ENCODE measurements around the gene C10orf71.

The C10orf71 gene

DNA sequence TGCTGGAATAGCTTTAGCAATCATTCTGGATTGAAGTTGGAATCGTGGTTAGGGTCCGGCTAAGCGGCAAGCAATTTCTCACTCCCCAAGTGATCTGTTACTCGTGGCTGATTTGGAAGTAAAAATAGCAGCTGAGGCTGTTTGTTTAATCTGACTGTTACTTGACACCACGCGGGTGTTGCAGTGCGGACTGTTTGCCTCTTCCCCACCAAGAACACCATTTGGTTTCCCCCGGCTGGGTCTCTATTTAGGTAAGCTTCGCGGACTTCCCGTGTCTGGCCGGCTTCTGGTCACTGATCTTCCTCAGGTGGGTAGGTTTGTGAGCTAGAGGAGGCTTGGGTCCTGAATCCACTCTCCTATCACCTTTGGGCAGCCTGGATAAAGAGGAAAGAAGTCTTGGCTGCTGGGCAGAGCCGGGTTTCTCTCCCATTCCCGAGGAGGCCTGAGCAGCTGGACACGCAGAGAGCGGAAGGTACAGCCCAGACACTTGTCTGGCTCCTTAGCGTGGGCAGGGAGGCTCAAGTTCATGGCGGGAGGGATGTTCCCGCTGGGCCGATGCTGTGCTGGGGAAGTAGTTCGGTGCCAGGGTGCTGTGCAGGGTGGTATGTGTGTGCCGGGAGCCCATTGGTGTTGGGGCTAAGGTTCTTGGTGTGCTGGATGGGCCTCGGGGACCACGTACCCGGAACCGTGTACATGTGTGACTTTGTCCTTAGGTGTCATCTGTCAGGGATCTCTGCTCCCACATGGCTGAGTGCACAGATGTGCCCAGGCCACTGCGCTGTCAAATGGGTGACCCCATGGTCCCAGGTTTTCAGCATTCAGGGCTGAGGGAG lies at the start of gene C10orf71:
C10orf71 (plus strand) TSS at position 188 of the 833 bp plus-strand sequence. CDS start 23,376 bp downstream, outside the sequence.
- peak; percentile 7 for DNase-seq

DNA sequence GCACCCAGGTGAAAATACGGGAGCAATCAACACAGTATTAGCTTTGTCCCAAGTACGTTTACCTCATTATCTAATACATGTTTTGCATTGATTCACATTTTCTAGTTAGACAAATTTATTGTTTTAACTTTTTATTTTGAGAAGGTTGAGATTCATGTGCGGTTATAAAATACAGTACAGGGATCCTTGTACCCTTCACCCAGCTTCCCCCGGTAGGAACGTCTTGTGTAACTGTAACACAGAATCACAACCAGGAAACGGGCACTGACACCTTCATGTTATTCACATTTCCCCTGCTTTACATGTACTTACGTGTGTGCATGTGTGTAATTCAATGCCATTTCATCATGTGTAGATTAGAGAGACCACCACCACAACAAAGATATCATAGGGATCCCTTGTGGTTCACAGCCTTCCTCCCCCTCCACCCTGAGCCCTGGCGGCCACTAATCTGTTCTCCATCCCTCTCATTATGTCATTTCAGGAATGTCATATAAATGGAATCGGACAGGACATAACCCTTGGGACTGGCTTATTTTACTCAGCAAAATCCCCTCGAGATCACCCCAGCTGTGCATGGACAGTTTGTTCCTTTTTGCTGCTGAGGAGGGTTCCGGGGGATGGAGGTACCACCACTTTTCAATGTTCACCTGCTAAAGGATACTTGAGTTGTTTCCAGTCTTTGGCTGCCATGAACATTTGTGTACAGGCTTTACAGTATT lies 46.5 kb upstream of the C10orf71 start:
- DNase-seq, result no peak

GRCh38 chr10:49253340-49253906 lies 45.5 kb upstream of the C10orf71 start:
- DNase-seq, result no peak

- no peak for DNase-seq
Observed at GRCh38 chr10:49254150-49254549, 44.8 kb upstream of the C10orf71 start.

DNA sequence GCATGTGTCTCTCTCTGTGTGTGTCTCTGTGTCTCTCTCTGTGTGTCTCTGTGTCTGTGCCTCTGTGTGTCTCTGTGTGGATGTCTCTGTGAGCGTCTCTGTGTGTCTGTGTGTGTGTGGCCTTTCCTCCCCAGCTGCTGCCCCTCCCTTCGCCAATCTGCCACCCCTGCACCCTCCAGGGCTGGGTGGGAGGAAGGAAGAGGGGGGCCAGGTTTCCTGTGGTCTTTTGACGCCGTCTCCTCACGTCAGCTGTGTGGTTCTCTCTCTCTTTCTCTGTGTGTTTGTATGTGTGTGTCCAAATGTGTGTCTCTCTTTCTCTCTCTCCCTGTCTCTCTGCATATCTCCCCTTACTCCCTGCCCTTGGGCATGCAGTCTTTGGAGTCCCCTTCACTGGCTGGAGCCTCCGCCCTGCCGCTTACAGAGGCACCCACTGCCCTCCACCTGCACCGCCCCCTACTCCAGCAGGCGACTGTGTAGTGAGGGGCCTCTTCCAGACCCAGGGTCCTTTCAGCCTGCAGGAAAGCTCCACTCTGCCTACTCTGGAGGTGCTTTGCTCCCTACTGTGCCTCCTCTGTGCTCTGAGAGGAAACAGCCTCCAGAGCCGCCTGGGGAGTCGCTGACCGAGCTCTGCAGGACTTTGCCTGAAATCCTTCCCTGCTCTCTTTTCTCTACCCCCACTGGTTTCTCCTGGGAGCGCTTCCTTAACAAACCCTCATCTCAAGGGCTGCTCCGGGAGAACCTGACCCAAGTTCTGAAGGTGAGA lies 44.2 kb upstream of the C10orf71 start:
- no peak for DNase-seq

- no peak for DNase-seq
Observed at GRCh38 chr10:49255883-49256282, 43.1 kb upstream of the C10orf71 start.

DNA sequence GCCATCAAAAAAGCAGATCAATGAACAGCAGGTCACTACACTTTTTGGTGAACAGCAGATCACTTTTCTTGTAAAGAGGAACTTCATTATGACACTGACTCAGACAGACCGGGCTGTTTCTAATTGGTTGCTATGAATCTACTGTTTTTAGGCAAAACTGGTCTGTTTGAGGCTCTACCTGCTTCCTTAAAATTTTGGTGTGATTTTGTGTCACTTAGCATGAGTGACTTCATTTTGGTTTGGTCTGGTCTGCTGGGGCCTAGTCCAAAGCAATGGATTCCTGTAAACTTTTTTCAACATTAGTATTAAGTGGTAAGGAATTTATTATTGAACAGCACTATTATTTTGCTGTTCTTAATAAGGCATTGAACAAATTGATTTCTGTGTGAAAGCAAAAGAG lies 41.8 kb upstream of the C10orf71 start:
- DNase-seq, result no peak

DNA sequence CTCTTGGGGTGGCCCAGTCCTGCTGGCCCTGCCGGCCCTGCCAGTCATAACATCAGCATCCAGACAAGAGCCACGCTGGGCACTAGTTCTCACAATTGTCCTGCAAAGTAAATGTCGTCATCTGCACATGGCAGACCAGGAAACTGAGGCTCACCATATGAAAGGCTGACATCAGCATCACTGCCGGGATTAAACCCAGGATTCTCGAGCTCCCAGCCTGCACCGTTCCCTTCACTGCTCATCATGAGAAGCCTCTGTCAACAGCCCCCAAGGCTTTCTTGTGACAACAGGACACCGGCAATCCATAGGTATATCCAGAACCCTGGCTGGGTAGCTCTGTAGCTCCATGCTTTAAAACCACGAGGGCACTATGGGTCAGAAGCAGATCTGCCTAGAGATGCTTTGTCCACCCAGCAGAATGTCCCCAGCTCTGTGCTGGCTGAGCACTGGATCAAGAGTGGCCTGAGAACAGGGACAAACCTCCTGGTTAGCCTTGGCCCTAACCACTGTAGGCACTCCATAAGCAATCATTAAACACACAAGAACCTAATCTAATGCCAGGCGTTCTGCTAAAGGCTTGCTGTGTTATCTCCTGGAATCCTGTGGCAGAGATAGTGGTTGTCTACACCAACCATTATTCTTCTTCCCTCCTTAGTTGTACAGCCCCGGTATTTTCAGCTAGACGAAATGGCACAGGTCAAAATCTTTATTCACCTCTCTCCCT lies 41.2 kb upstream of the C10orf71 start:
- no peak for DNase-seq

DNA sequence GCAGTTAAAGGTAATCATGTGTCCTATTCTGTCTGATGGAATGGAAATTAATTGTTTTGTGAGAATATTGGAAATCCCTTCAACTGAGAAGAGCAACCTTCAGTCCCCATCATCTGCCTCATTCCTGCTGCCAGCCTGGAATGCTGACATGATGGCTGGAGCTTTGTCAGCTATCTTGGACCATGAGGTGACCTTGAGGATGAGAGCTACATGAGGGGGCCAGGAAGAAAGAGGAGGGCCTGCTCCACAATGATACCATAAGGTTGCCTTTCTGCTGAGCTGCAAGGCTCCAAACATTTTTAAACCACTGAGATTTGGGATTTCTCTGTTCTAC lies 40.7 kb upstream of the C10orf71 start:
- no peak for DNase-seq

DNA sequence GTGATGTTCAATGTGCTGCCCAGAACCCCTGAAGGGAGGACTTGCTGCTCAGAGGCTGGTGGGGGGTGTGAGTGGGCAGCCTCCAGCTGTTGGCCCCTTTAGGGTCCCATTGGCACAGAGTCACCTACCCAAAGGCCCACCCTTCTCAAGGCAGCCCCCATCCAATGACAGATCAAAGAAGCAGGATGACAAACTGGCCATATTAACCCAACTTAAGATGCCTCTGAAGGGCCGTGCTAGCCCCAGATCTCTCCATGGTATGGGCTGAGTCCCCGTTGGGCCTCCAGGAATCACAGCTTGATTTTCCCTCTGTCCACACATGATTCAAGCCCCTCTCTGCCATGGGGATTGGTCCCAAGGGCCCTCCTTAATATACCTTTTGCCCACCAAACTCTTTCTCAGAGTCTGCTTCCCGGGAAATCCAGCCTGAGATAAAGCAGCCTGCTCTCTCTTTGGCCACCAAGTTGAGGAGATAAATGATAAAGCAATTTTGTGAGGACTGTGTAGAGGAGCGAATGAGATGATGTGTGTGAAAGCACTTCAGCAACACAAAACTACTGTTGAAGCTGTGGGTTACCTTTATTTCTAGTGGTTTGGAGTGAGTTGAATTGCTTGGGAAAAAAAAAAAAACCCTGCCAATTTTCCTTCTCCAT lies 38.2 kb upstream of the C10orf71 start:
- no peak for DNase-seq

- no peak for DNase-seq
Observed at GRCh38 chr10:49263591-49263990, 35.4 kb upstream of the C10orf71 start.

GRCh38 chr10:49264177-49264677 lies 34.7 kb upstream of the C10orf71 start:
- no peak for DNase-seq

DNA sequence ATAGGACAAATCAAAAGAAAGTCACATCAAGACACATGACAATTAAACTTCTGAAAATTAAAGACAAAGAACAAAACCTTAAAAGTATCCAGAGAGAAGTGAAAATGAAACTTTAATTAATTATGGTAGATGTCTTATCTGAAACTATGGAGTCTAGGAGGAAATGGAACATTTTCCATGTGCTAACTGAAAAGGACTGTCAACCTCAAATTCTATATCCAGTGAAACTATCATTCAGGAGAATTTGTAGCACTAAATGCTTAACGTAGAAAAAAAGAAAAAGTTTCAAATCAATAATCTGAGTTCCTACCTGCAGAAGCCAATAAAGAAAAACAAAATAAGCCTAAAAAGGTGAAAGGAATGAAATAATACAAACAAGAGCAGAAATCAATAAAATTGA lies 33.1 kb upstream of the C10orf71 start:
- no peak for DNase-seq

GRCh38 chr10:49268185-49268584 lies 30.8 kb upstream of the C10orf71 start:
- DNase-seq, result no peak

GRCh38 chr10:49269523-49269922 lies 29.4 kb upstream of the C10orf71 start:
- no peak for DNase-seq

DNA sequence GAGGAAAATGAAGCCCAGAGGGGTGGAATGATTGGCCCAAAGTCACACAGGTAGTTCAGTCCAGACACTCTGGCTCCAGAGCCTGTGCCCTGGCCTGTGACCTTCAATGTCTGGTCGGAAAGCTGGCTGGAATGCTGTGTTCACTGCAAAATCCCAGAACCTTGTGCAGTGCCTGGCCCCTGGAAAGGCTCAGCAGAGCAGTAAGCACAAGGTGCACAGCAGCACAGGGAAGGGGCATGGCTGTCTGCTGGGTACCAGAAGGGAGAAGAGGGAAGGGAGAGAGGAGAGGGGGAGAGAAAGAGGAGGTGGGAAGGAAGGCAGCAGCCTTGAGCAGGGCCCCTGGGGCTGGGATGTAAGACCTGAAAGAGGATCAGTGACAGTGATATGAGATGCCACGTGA lies 28.4 kb upstream of the C10orf71 start:
- DNase-seq, result no peak

DNA sequence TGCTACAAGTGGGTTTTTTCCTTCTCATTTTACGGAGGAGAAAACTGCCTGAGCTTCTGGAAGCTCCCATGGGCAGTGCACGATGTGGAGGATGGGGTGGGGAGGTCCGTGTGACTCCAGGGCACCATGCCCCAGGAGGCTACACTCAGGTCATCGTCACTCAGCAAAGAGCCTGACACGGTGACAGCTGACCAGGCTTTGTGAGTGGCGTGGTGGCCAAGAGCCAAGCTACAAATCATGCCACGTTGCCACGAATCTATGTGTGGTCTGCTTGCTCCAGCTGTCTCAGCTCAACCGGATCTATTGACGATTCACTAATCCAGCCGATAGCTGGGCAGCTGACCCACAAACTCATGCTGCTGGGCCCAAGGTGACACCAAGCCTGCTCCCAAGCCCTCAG lies 27.6 kb upstream of the C10orf71 start:
- no peak for DNase-seq

- DNase-seq, result no peak
Observed at GRCh38 chr10:49272251-49273081, 26.5 kb upstream of the C10orf71 start.

- no peak for DNase-seq
Observed at GRCh38 chr10:49273082-49273465, 25.9 kb upstream of the C10orf71 start.

GRCh38 chr10:49273626-49274025 lies 25.3 kb upstream of the C10orf71 start:
- no peak for DNase-seq

- DNase-seq, result no peak
Observed at GRCh38 chr10:49274886-49275285, 24.1 kb upstream of the C10orf71 start.
